Stimulated activated CD4-positive, alpha-beta T cell treated with anti-CD3 and anti-CD28 coated beads, Interleukin-2, amount 100 ng/mL, for 24 hours (primary cell): ENCODE measurements around the gene GMDS.

Experiments used
- DNase-seq, 2 donors: peaks; one replicate each; pipeline ENCODE4 v3.0.0-alpha.2; 2020

GMDS gene

DNA sequence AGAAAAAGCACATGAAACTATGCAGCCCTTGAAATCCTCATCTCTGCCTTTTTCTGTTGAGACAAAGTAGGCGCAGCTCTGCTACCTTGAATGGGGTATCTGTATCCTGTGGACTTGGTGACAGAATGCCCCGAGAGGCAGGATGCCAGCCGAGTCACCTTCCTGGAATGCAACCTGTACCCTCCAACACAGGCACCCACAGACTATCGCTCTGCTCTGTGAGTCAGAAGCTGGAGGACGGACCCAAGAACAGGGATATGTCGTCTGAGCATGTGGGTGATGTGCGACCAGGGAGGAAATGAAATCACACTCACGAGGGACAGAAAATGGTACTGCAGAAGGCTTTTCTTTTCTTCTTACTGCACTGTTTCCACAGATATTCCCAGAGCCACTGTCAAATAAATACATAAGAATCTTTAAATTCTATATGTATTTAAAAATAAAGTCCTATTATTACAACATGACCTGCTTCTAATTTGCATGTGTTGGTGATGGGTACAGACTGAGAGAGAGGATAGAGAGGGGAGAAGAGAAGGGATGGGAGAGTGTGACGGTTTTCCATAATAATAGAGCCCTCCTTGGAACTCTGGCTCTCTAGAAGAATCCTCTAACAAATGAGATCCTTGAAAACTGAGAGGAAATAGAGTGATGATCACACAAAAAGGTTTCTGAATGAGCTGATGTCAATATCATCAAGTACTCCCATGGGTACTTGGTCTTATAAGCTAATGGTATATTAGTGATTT lies 327.6 kb downstream of the GMDS start:
- peak; percentile 21 to 56 for DNase-seq

DNA sequence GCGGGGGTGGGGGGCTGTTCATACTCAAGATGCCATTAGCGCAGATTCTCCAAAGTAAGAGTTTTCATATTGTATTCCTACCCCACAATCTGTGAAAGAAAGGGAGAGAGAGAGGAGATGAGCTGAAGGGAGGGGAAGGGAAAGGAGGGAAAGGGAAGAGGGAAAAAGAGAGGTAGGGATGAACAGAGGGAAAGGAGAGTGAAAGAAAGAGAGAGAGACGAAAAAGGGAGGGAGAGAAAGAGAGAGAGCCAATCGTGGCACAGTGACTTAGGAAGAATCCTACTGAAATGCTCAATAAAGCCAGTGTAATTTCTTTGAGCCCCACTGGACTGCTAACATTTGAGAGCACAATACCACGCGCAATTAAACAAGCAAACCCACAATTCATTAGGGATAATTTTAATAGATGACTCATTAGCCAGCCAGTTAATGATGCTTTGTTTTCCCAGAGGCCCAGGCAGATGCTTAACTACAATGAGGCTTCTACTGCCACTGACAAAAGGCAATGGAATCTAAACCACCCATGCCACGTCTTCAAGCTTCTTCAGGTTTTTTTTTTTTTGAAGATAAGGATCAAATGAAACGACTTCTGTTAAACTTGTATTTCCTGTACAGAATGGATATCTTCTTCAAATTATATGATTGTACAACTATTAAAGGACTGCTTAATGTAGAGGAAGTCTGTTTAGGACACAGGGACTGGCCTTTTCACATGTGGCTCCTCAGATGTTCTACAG lies 328.9 kb downstream of the GMDS start:
- DNase-seq = no peak

DNA sequence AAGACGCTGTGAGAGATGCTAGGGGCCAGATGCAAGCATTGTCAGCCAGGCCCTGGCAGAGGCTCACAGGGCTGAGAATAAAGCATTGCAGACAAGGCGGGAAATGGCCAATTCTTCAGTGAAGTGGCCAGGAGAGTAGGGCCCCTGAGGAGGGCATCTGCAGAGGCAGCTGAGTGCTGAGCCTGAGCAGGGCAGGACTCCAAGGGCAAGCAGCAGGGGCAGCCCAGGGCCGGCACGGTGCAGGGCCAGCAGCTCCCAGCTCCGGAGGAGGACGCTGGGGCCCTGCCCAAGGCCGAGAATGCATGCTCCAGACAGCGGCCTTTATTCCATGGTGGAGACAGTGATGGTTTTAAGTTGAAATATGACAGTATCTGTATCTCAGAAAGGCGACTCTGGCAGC lies 330.2 kb downstream of the GMDS start:
- no peak for DNase-seq

DNA sequence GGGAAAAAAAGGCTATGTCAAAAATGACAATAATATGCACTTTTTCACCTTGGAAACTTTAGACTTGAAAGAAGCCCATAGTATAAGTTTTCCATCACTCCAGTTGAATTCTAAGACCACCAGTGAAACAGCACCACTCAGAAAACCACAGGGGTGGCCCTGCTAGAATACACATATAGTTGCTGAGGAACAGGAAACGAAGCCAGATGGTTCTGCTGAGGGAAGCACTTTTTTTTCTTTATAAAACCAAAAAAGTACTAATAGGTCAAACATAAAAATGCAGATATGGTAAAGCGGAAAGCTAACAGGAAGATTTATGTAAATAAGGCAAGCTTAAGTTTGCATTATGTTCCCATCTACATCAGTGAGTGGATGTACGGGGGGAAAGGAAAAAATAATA lies 331.8 kb downstream of the GMDS start:
- DNase-seq = no peak

DNA sequence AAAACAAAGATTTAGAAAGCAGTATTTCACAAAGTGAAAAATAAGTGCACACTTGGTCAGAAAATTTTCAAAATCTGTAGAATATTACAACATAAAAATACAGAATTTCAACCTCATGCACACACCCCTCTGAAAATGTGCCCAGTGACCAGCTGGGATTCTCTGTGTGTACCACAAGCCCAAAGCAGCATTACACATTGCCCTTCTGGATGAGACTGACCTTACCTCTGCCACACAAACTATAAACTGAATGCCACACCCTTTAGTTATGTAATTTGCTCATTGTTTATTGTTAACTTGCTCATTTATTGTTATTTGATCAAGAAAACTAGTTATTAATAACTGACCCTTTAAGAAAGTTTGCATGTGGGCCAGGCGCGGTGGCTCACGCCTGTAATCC lies 332.7 kb downstream of the GMDS start:
- DNase-seq = no peak

DNA sequence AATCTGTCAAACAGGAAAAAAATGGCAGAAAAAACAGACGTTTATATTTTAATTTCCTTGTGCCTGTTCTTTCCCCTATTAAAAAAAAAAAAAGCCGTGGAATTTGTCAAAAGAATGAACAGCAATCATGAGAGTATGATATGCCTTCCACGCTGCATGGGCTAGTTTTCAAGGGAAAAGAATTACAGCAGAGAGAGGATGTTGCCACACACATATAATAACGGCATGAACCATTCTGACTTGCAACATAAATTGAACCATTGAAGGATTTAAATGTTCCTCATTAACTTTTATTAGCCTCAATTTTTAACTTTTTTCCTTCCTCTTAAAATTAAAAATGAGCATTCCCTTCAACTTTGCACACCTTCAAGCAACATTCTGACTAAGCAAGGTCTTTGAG lies 333.9 kb downstream of the GMDS start:
- no peak for DNase-seq

DNA sequence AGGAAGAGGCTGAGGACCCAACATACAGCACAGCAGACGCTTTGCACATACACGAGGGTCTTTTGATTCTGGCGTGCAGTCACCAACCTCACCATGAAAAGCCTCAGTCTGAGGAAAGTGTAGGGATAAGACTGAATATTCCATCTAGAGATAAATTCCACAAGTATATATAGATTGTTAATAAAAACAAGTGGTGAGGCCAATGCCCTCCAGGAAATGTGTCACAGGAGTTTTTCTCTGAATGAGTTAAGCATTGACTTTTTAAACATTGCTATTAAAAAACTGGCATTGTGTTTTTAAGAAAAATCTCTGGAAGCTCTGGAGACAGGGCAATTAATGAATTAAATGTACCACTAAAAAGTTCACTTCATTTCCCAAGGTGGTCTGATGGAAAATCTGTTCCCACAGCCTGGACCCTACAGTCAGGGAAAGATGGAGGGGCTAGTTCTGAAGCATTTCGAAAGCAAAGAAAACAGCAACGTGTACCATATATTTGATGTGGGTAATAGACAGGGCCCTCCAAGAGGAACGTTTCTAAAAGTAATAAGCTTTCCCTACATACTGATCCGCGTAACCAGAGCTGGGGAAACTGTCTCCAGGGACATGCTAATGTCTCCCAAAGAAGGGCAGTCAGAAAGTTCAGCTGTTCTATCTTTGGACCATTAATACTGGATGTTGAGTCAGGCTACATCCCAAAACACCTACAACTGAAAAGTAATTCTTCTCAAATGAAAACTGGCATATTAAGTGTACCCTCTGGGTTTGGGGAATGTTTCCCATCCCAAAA lies 334.6 kb downstream of the GMDS start:
- DNase-seq = no peak

DNA sequence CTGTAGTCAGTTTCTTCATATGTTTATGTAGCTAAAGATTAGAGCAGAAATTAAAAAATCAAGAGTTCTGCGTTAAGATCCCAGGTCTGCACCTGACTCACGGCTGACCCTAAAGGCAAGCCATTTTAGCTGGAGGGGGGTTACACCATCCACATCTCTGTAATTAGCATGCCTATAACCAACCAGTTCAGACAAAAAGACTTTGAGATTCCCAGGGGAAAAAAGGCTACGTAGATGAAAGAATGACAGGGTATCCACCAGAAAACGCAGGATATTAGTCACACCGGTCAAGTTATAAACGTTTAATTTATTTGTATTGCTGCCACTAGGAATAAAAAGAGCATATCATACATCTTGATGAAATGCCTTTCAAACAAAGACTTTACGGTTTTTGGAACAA lies 336.6 kb downstream of the GMDS start:
- no peak for DNase-seq

DNA sequence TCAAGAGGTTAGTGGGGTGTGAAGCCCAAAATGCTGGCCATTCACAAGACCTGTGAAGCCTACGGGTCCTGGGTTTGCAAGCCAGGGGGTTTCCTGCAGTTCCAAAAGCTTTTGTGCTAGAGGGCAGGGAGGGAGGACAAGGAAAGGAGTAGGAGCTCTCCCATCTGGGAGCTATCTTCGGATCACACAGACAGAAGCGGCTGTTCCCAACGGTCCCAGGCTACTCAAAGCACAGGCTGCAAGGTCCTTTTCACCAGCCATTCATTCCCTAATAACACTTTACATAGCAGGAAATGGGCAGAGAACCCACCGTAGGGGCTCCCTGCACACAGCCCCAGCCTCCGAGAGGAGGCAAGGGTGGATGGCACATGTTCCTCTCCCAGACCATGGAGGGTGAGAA lies 338.8 kb downstream of the GMDS start:
- no peak for DNase-seq

DNA sequence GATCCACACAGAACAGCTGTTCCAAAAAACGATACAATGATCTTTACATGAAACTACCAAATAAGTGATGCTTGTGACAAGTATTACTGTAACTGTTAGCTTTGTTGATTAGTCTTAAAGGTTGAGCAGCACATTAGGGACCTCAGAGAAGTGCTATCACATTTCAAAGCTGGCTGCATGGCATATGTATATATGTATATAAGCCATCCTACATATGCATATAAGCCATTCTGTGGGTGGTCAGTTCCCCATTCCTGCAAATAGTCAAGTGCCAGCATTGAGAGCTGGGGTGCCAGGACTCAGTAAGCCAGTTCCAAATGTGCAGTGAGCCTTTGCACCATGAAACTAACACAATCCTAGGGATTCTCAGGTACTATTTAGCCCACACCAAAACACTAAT lies 339.4 kb downstream of the GMDS start:
- DNase-seq = no peak

DNA sequence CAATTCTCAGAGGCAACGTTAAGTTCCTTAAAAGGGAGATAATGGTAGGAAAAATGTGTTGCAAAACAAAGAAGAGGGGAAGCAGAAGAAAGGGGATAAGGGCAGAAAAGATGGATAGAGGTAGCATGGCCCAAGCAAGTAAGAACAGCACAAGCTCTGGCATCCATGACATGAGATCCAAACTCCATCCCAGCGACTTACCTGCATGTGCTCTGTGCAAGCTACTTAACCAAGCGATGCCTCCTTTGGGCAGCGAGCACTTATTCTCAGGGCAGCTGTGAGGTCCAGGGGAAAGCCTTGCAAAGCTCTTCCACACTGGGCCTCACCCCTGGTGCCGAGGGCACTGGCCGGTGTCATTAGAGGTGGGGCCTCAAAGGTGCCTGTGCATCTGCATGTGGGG lies 340.5 kb downstream of the GMDS start:
- DNase-seq = no peak

DNA sequence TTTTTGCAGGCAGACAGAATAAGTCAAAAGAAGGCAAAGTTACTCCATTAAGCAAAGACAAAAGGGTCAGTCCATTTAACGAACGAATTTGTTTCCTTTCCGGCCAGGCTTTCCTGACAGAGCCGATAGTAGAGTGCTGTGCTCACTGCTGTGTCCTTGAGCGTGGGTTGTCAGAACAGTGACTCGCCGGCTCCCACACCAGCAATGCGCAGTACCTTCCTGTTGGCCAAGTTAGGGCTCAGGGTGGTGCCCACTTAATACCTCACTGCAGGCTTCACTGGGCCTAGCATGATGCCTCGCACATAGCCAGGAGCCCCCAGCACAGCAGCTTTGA lies 341.0 kb downstream of the GMDS start:
- no peak for DNase-seq

DNA sequence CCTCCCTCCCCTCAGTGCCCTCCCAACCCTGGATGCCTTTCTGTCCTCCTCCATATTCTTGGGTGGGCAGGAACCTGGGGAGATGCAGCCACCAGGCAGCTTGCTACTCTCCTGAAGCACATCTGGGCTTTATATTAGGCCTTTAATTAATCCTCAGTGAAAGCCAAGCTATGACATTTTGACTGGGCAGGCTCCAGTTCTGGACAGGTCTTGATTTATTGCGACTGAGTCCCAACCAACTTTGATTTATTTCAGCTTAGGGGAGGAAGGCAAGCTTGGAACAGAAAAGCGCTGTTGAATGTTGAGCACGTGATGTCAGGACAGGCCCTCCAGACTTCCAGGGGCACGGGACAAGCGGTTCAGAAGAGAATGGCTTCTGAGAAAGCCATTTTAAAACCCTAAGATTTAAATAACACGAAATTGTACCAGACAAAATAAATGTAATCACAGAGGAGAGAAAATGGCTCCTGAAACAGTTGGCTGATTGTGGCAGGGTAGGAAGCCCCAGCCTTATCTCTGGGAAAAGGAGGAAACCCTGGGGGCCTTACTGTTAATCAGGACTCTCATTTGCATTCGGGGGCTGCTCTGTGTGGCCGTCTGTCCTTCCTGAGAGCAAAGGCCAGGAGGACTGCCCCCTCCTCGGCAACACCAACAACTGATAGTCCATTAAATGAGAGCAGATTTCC lies 341.5 kb downstream of the GMDS start:
- DNase-seq = no peak

DNA sequence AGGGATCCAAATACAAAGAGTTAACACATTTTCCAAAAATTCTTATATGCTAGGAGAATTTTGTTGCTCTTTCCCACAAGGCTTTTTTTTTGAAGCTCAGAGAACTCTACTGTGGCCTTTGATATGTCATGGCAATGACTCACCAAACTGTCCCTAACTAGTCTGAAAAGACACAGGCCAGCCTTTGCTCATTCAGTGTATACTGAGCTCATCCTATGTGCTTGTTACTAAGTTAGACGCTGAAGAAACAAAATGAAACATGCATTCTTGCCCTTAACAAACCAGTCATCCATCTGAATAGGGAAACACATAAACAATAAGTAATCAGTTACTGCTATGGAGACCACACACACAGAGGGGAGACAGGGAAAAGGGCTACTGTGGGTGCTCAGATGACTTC lies 343.8 kb downstream of the GMDS start:
- DNase-seq = no peak

DNA sequence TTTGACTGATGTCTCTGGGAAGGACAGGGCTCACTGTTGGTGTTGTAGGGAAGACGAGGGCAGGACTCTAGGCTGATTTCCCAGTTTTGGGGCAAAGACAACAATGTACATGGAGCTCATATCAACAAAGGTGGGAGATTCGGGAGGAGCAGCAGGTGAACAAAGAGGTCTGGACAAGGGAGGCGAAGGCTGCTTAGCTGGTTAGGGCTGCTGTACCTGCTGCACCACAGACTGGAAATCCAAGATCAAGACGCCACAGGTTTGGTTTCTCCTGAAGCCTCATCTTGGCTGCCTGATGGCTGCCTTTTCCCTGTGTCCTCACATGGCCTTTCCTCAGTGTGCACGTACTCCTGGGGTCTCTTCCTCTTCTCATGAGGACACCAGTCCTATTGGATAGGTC lies 348.5 kb downstream of the GMDS start:
- no peak for DNase-seq

DNA sequence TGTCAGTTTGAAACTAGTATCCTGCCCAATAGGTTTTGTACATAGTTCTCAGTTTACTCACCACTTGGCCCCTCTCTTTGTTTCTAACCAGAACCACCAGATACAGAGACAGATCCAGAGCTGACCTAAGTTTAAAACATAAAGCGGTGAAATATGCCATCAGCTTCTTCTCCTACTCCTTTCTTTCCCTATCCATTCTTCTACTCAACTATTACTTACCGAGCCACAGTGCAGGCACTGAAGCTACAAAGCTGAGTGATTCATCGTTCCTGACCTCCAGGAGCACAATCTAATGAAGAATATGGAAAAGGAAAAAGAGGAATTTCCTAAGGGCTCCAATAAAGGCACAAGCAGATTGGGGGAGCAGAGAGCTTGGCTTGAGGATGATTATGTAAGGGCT lies 349.7 kb downstream of the GMDS start:
- no peak for DNase-seq

DNA sequence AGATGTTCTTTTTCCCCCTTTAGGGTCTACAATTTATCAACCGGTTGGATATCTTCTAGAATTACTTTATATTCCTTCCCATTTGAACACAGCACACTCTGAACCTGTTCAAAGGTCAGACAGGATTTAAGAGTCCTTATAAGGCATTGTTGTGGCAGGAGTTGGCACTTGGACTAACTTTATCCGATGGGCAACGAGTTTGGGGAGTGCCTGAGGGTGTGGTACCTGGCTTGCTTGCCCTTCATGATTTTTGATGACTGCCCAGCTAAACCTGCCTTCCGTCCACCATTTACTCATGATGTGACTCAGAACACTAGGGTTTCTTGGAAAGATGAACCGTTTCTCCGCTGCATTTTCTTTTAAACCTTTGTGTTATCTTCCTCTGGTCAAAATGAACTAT lies 350.5 kb downstream of the GMDS start:
- DNase-seq = no peak

DNA sequence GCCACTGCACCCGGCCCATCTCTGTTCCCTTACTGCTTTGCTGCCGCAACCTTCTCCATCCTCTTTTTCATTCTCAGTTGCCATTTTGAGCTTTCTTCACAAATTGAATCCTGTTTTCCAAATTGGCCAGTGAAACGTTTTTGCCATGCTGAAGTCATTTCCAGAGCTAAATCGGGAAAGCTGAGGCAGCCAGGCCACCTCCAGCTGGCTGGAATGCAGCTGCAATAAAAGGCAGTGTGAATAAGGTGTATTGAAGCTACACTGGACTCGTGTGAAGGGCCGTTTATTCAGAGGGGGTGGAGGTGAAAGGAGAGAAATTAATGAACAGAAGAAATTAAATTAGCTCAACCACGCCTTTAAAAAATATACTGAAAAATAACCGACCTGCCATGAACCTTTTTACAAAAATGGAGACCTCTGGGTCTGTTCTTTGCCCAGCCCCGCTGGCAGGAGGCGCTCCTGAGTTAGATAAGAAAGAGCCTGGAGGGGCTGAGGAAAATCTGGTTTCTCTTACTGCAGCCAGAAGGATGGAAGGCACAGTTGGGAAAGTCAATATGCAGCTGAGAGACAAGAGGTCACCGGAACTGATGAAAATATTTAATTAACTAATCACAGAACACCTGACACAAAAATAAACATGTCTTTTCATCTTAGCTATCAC lies 351.8 kb downstream of the GMDS start:
- DNase-seq = no peak

DNA sequence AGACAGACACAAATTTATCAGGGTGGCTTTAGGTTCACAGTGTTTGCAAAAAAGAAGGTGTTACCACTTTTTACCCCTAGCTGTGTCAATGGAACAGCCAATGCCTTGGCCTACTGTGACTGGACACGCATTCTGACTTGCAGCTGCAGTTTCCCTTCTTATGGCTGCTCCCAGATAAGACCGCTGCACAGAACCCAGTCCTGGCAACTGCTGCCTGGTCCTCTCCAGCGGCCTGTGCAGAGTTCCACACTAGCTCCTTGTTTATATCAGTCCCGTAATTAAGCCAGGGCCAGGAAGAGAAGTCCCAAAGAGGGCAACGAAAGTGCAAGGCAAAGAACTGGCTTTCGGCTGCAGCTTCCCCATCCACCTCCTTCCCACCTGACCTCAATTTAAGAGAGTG lies 352.7 kb downstream of the GMDS start:
- DNase-seq = no peak

DNA sequence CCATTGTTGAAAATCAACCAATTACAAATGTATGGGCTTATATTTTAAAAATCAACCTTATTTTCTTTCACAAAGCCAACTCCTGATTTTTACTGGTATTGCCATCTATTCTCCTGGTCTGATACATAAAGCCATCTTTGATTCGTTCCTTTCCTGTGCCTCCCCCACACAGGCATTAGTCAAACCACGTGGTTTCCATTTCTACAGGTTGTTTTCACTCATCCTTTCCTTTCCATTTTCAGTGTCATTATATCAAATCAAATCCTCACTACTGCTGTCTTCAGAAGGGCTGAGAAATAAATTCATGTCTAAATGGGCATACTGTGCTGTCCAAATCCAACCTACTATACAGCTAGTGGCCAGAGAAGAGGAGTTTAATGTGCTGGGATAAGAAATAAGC lies 354.4 kb downstream of the GMDS start:
- no peak for DNase-seq

DNA sequence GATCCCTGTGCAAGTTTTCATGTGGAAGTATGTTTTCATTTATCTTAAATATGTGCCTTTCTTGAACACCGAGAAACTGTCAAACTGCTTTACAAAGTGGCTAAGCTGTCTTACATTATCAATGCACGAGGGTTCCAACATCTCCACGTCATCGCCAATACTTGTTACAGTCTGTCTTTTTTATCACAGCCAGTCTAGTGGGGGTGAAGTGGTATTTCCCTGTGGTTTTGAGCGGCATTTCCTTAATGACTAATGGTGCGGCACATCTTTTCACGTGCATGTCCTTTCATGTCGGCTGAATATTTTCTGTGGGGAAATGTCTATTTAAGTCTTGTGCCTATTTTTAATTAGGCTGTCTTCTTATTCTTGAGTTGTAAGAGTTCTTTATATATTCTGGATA lies 355.3 kb downstream of the GMDS start:
- DNase-seq = no peak

DNA sequence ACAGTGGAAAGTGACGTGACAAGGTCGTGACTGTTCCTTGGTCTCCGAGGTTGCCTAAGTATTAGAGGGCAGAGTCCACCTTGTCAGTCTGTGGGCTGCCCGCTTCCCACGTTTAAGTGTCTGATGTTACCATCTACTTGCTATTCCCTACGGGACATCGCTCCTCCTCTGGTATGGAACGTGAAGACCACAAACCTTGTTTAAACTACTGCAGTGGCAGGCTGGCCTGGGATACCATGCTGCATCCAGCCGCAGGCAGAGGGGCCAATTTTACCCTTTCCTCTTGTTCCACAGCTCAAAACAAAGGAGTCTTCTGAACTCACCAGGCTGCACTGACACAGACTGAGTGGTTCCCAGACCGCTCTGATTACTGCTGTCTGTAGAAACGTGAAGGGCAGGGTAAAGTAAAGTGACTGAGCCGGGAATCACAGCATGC lies 359.8 kb downstream of the GMDS start:
- no peak for DNase-seq

DNA sequence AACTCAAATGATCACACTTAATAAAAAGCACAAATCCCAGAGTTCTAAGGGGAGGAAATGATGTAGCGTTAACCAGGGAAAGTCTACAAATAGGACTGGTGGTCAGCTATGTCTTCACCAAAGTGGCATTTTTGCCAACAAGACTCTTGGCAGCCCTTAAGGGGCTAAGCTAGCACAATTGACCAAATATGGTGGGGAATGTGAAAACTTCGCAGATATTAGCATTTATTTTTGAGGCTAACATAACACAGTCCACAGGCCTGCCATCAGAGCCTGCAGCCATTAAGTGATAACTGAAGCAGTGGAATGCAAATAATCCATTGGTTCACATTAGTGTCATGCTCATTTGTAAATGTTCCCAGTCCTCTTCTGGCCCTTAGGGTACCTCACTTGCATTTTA lies 361.1 kb downstream of the GMDS start:
- no peak for DNase-seq
